Inflammatory macrophage treated with lipopolysaccharide for 1 hour (primary cell): ENCODE data around the gene NCAPG.
"Not testable (repeated sequence)": the region's sequence is repeated elsewhere in the genome, so short reads cannot be mapped to it uniquely, and the experiment has no call there.

Experiments
- DNase-seq, 2 donors: peaks; one replicate each; pipeline ENCODE4 v3.0.0-alpha.2; 2020 to 2022

The NCAPG gene

DNA sequence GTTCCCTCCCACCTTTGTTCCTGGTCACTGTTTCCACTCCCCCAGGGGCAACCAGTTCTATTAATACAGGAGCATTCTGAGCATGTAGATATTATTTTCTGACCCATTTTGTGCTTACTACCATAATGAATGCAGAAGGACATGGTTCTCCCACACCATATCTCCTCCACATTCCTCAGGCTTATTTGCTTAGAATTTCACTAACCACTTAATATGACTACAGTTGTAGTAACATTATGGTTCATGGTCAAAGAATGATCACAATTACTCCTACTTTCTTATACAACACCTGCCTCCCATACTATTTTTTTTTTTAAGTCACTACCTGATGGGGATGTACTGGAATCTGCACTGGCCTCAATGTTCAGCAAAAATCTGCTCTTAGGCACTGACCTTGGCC is 21.8 kb upstream of the NCAPG start:
- no peak for DNase-seq

DNA sequence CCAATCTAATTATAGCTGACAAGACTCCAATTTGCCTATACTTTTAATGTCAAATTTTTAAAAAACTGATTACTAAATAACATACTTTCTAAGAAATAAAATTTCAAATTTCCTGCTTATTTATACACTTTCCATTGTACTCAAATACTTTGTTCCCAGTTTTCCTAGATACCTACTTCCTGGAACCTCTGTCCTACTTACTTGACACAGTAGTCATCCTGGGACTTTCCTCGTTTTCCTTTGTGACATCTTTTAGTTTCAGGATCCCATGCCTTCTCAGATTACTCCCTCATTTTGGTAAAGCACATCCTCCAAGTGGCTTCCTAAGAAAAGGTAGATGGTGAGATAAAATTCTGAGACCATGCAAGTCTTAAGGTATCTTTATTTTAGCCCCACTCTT is 16.0 kb upstream of the NCAPG start:
- no peak for DNase-seq

DNA sequence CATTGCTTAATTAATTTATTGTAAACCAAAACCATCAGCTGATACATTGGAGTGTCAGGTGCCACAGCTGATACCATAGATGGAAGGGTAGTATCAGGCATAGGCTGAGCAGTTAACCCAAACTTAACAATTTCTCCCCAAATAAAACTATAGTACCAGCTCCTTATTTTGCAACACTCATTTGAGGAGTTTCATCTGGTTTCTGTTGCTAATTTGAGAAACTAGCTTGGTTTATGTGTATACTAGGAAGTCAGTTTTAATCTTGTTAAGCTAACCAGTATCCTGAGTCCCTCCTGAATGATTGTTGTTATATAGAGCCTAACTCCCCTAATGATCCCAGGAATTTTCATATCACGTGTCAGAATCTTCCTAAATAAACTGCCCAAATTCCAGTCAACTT is 13.0 kb upstream of the NCAPG start:
- DNase-seq, result no peak

DNA sequence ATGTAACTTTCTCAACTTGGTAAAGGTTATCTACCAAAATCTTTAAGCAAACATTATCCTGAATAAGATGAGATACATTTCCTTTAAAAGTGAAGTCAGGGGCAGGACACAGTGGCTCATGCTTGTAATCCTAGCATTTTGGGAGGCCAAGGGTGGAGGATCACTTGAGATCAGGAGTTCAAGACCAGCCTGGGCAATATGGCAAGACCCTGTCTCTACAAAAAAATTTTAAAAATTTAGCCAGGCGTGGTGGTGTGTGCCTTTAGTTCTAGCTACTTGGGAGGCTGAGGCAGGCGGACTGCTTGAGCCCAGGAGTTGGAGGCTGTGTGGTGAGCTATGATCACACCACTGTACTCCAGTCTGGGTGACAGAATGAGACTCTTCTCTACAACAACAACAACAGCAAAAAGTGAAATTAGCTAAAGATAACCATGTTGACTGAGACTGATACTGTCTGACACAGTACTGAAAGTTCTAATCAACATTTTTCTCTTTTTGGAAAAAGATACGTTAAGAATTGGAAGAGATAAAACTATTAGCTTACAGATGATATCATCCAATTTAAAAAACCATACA is 5.1 kb upstream of the NCAPG start:
- no peak for DNase-seq

DNA sequence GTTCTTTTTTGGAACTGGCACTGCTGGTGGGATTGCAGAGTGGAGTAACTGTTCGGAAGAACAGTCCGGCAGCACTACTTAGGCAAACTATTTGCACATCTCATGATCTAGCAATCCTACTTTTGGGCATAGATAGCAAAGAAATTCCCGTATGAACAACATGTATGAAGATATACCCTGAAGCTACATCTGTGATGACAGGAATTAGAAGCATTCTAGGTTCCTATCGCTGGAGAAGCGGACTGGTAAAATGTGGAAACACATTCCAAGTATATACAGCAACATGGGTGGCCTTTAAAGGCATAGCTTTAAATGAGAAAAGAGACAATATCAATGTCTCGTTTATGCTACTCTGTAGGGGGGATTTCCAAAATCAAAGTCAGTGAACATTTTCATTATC is 3.3 kb upstream of the NCAPG start:
- no peak for DNase-seq

DNA sequence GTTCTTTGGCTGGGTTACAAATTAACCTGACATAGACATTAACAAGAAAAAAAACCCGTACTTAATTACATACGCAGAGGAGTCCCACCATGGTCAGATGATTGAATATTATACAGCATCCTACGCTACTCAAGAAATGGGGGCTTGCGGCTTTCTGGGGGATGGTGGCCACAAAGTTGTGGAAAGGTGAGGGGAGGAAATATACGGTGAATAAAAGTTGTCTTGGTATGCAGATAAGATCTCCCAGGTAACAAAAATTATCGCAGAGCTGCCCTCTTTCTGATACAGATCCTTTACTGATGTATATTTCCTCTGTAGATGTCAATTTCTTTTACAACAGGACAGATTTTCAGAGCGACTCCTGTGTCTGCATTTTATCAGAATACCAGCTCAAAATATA is 1.1 kb upstream of the NCAPG start:
- DNase-seq, result no peak

DNA sequence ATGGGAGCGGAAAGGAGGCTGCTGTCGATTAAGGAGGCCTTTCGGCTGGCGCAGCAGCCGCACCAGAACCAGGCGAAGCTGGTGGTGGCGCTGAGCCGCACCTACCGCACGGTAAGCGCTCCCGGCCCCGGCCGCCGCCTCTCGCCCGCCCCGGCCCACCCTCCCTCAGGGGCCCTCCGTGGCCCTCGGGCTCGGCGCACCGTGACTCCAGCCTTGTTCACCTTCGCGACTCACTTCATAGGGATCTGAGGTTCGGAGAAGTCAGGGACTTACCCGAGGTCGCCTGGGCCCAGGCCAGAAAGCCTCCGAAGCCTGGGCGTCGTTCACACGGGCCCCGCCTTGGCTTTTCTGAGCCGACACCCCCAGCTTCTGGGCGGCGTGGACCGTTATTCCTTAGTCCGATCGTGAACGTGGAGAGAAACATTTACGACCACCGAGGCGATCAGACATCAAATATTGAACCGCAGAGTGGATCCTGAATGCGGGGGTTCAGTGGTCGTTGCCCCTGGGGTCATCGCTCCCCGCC is 362 bp downstream of the NCAPG start:
- peak in 1 of 2 donors; percentile 13 for DNase-seq

DNA sequence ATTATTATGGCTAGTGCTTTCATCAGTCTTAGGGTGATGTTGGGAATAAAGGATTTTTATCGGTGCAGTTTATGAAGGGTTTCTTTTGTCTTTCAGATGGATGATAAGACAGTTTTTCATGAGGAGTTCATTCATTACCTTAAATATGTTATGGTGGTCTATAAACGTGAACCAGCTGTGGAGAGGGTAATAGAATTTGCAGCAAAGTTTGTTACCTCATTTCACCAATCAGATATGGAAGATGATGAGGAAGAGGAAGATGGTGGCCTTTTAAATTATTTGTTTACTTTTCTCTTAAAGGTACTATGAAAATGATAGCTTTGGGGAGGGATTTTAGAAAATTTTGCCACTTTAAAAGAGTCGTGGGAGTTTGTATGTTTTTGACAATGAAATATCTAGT is 1.3 kb downstream of the NCAPG start:
- DNase-seq, result no peak

DNA sequence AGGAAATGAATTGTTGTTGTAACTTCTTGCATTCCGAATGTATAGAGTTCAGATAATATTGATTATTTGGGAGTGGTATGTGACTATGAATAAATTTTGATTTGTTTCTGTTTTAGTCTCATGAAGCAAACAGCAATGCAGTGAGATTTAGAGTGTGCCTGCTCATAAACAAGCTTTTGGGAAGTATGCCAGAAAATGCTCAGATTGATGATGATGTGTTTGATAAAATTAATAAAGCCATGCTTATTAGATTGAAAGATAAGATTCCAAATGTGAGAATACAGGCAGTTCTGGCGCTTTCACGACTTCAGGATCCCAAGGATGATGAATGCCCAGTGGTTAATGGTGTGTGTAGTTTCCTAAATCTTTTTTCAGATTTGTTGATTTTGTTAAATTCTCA is 2.0 kb downstream of the NCAPG start:
- DNase-seq, result no peak

DNA sequence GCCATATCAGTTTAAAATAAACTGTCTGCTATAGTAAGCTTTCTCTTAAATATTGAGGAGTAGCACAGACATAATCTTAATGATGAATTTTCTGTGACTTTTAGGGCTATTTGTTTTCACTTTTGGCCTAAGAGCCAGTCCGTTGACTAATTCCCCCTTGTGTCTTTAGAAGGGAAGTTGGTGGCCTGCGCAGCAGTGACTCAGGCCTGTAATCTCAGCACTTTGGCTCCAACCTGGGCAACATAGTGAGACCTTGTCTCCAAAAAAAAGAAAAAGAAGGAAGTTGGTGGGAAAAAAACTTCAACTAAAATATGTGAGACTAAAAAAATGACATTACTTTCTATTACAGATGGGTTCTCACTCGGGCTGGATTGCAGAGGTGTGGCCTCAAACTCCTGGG is 3.4 kb downstream of the NCAPG start:
- peak; percentile 58 to 62 for DNase-seq

DNA sequence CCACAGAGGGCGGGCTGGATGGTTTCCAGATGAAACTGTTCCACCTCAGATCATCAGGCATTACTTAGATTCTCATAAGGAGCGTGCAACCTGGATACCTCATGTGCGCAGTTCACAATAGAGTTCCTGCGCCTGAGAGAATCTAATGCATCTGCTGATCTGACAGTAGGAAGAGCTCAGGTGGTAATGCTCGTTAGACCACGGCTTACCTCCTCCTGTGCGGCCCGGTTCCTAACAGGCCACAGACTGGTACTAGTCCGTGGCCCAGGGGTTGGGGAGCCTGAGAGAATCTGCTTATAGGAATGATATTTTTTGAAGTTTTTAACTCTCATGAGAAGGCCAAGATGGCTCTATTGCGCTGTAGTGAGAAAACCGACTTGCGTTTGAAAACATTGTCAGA is 5.4 kb downstream of the NCAPG start:
- DNase-seq, result no peak

DNA sequence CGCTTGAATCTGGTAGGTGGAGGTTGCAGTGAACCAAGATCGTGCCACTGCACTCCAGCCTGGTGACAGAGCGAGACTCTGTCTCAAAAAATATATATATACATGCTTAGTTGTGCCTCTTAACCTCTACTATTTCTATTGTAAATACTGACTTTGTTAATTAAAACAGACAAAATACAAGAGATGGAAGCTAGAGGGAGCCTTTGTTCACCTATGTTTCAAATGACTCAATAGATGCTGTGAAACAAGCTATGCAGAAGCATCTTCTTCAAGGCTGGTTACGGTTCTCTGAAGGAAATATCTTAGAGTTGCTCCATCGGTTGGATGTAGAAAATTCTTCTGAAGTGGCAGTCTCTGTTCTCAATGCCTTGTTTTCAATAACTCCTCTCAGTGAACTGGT is 6.2 kb downstream of the NCAPG start:
- peak; percentile 47 to 62 for DNase-seq

DNA sequence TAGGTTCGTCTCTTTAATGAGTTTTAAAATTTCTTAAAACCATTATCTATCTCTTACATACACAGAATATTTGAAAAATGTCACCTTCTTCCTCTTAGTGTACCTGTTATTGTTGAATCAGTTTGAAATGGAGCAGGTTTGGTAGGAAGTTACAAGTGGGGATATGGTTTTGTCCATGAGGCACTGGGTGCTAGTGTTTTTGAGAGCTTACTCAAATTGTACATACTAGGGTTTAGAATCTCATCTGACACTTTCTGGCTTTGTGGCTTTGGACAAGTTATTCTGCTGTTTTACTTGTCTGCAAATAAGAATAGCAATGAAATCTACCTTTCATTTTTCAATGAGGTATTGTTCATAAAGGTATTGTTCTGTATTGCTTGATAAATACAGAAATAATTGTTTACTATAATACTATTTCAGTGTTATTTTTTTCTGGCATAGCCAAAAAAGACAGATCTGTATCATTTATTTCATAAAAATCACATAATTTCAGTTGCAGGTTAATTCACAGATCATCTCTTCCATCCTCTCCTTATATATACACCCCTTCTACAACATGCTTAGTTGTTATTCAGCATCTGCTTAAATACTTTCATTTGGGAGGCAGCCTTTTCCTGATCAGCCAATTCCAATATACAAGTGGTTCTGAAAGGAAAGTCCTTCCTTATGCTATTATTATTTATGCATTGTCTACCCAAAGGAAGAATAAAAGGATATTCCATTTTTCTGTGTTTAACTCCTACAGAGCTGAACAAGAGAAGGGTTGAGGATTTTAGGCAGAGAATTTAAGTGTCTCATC is 13.3 kb downstream of the NCAPG start:
- DNase-seq, result no peak

DNA sequence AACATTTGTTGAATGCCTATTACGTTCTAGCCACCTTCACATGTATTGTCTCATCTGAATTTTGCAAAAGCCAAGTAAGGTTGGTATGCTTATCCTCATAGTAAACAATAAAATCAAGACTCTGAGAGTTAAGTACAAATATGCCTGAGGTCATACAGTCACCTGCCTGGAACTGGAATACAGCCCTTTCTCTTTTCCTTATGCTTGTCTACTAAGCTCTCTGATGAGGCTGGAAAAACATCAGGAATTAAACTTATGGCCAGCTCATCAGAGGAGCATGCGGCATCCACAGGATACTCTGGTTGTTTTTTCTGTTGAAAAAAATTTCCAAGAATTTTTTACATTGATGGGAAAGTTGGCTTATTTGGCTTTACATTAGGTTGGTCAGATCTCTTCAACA is 35.5 kb downstream of the NCAPG start:
- DNase-seq, result no peak

DNA sequence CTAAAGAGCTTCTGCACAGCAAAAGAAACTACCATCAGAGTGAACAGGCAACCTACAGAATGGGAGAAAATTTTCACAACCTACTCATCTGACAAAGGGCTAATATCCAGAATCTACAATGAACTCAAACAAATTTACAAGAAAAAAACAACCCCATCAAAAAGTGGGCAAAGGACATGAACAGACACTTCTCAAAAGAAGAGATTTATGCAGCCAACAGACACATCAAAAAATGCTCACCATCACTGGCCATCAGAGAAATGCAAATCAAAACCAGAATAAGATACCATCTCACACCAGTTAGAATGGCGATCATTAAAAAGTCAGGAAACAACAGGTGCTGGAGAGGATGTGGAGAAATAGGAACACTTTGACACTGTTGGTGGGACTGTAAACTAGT is 39.5 kb downstream of the NCAPG start:
- DNase-seq, result not testable (repeated sequence)

DNA sequence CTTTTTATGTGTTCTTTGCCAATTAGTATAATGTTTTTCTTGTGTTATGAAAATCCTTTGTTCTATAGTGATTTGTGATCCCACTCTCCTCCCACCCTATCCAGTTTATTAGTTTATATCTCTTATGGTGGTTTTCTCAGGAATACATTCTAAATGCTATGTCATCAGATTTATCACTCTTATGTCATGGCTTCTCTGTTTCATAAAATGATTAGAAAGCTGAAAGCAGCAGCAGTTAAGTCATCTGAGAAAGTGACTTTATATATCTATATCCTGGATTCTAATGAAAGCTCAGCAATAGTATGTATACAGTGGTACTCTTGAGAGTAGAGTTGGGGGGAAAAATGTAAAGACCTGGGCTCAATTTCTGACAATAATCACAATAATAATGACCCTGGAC is 41.2 kb downstream of the NCAPG start:
- no peak for DNase-seq

DNA sequence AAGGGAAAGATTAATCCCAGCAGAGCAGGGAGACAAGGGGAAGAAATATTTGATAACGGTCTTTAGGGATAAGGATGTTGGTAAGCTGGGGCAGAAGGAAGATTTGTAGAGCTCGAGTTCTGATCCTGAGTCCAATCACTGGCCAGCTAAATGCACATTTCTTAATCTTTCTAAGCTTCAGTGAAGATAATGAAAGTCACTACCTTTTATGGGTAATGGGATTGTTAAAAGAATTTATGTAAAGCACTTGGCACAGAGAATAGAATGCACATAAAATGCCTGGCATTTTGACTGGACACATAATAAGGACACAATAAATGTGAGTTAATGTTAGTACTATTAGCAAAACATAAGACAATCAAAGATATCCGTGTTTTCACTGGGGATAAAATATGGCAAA is 43.3 kb downstream of the NCAPG start:
- no peak for DNase-seq

DNA sequence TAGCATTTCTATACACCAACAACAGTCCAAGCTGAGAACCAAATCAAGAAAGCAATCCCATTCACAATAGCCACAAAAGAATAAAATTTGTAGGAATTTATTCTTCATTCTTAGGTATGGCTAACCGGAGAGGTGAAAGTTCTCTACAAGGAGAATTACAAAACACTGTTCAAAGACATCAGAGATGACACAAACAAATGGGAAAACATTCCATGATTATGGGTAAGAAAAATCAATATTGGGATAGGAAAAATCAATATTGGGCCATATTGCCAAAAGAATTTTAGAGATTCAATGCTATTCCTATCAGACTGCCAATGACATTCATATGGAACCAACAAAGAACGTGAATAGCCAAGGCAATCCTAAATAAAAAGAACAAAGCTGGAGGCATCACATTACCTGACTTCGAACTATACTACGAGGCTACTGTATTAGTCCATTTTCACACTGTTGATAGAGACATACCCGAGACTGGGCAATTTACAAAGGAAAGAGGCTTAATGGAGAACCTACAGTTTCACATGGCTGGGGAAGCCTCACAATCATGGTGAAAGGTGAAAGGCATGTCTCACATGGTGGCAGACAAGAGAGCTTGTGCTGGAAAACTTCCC is 49.1 kb downstream of the NCAPG start:
- DNase-seq, result no peak

DNA sequence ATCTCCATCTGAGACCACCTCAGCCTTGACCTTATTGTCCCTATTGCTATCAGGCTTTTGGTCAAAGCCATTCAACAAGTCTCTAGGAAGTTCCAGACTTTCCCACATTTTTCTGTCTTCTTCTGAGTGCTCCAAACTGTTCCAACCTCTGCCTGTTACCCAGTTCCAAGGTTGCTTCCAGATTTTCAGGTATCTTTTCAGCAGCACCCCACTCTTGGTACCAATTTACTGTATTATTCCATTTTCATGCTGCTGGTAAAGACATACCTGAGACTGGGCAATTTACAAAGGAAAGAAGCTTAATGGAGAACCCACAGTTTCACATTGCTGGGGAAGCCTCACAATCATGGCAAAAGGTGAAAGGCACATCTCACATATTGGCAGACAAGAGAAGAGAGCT is 51.1 kb downstream of the NCAPG start:
- DNase-seq, result not testable (repeated sequence)

DNA sequence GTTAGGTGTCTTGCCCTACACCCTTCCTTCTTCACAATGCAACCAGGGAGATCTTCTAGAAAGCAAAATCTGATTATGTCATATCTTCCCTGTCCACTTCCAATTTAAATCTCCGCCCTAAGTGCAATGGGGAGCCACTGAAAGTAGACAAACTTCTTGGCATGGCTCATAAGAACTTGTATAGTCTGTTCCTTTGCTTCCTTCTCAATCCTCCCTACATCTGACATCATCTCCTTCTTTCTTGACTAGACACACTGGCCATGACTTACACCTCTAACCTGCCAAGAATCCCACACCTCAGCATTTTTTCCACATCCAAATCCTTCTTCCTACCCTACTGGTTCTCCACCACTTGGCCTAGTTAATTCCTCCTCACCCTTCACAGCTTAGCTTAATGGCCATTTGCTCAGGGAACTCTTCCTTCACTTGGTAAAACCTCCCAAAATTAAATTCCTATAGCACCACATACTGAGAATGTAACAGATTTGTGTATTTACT is 55.1 kb downstream of the NCAPG start:
- no peak for DNase-seq

DNA sequence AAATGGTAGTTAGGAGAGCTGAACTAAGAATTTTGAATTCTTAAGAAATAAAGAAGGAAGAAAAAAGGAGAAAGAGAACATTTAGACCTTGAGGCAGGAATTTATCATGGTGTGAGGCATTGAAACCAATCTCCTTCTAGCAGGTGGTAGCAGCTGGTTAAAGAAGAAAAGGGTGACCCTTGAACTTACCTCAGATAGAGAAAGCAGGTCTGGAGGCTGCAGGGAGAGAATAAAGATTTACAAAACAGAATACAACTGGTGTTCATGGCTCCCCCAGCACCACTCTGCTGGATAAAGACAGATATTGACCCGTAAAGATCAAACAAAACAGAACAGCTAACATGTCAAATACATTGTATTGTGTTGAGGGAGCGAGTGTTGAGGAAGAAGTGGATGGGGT is 56.0 kb downstream of the NCAPG start:
- DNase-seq, result no peak

DNA sequence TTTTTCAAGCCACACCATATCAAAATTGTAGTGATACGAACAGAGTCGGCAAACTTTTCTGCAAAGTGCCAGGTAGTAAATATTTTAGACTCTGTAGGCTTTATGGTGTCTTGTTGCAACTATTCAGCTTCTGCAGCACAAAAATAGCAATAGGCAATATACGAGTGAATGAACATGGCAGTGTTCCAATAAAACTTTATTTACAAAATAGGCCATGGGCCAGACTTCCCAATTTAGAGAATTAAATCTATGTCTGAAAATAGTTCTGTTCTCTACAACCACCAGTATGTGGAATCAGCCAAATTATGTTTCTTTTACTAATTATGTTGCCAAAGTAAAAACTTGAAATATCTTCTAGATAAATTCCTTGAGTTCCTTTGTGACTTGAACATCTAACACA is 56.5 kb downstream of the NCAPG start:
- no peak for DNase-seq

DNA sequence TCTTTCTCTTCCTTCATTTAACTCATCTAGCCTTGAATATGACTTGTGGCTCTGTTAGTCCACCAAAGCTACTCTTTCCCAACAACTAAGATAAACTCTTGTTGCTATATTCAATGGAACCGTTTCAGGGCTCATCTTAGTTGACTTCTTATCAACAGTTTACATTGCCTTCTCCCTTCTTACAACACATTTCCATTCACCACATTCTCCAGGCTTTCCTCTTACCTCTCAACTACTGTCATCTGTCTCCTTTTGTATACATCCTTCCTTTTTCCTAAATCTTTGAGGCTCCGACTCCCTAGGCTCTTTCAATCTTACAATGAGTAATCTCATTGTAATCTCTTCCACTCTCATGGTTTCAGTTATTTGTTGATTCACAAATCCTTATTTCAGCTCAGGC is 58.5 kb downstream of the NCAPG start:
- no peak for DNase-seq

DNA sequence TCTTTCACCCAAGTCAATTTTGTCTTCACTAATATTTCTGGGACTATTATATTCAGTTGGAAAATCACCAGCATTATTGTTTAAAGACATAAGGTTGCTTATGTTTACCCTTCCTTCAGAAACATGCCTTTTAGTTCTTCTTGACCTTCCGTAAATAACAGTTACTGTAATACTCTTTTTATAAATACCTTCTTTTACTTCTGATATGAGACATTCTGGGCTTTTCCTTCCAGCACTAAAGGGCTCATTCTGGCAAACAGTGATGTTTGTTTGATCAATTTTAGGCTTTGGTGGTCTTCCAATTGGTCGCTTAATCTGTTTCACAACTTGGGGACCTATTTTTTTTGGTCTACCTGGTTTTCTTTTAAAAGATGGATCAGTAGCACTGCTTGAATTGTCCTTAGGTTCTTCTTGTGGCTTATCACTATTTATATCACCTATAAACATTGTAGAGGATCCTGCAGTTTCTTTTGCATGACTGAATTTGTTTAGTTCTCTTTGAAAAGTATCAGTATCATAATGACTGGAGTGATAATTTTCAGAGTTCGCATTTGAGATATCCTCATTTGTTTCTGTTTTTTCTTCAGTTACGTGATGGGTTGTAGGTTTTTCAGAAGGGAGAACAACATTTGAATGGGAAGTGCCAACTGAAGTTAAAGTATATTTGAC is 64.8 kb downstream of the NCAPG start:
- DNase-seq, result no peak
